OCI-LY7 (cell line): Measurements from ENCODE around the gene TSPAN17. TPM values are rescaled to one million over a fixed set of nuclear protein-coding genes. Genes with fewer than 3 reads are reported as not detected.

Experiments used
- BruUV-seq: library from RNA; stranded (reverse); fragments of 400-500 nt; replicated peaks from 2 replicates; lab custom pipeline; 2021; lab: Mats Ljungman, UMichigan
- CTCF ChIA-PET: fragments of 300-600 bp; sonication (Branson Sonifier 250); formaldehyde crosslinking; loops from one replicate; lab custom pipeline; 2022; ENCODE audit warnings: antibody characterized with exemption; ENCODE audit not compliant: unreplicated experiment; lab: Charles Lee
- POLR2A ChIA-PET: fragments of 300-600 bp; sonication (Branson Sonifier 250); formaldehyde crosslinking; loops from one replicate; lab custom pipeline; 2022; ENCODE audit warnings: antibody characterized with exemption; lab: Charles Lee
- DNase-seq: peaks from one replicate; pipeline ENCODE4 v3.0.0-alpha.2; 2015; ENCODE audit warnings: low spot score
- H2AFZ ChIP-seq: fragments of 200-600 bp; sonication (generic), shearing (Covaris generic); 2 replicates; pipeline ENCODE4 v1.6.1; 2014; ENCODE audit warnings: mild to moderate bottlenecking, antibody characterized with exemption, low read length, moderate library complexity
- H3K27ac ChIP-seq: fragments of 200-600 bp; sonication (generic); 2 replicates; pipeline ENCODE4 v1.5.1; 2014; ENCODE audit warnings: mixed run types, low read depth, mild to moderate bottlenecking, moderate library complexity, low read length, inconsistent platforms; ENCODE audit not compliant: poor library complexity, severe bottlenecking
- H3K36me3 ChIP-seq: fragments of 200-600 bp; sonication (generic); 2 replicates; pipeline ENCODE4 v1.6.1; 2014; ENCODE audit warnings: mild to moderate bottlenecking, antibody characterized with exemption, low read length, moderate library complexity, mixed read lengths; ENCODE audit not compliant: insufficient read depth
- H3K4me1 ChIP-seq: fragments of 200-600 bp; sonication (generic); 2 replicates; pipeline ENCODE4 v1.5.1; 2014; ENCODE audit warnings: mild to moderate bottlenecking, low read length; ENCODE audit not compliant: insufficient read depth, poor library complexity, severe bottlenecking
- H3K4me2 ChIP-seq: fragments of 200-600 bp; sonication (generic); 2 replicates; pipeline ENCODE4 v1.6.1; 2014; ENCODE audit warnings: mild to moderate bottlenecking, low read length
- H3K4me3 ChIP-seq: fragments of 200-600 bp; sonication (generic); 2 replicates; pipeline ENCODE4 v1.5.1; 2014; ENCODE audit warnings: mild to moderate bottlenecking, low read depth, low read length; ENCODE audit not compliant: poor library complexity, severe bottlenecking
- H3K79me2 ChIP-seq: fragments of 200-600 bp; sonication (generic); 2 replicates; pipeline ENCODE4 v1.6.1; 2016; ENCODE audit warnings: low read depth, mild to moderate bottlenecking, low read length, moderate library complexity, mixed read lengths; ENCODE audit not compliant: insufficient read depth
- H3K9me2 ChIP-seq: fragments of 200-600 bp; sonication (generic); 2 replicates; pipeline ENCODE4 v1.6.1; 2016; ENCODE audit warnings: mild to moderate bottlenecking, low read length, mixed read lengths; ENCODE audit not compliant: insufficient read depth
- H3K9me3 ChIP-seq: fragments of 200-600 bp; sonication (generic); 2 replicates; pipeline ENCODE4 v1.6.1; 2014; ENCODE audit warnings: mild to moderate bottlenecking, mixed run types, low read length, mixed read lengths
- H4K20me1 ChIP-seq: fragments of 200-600 bp; sonication (generic); 2 replicates; pipeline ENCODE4 v1.6.1; 2014; ENCODE audit warnings: mild to moderate bottlenecking, antibody characterized with exemption, low read length, moderate library complexity, mixed read lengths; ENCODE audit not compliant: insufficient read depth
- EZH2phosphoT487 ChIP-seq: fragments of 200-600 bp; sonication (generic); IDR thresholded peaks from 2 replicates; pipeline ENCODE4 v1.6.1; 2018; ENCODE audit warnings: low read depth, borderline replicate concordance, mild to moderate bottlenecking, mixed run types, antibody characterized with exemption, low read length, moderate library complexity, mixed read lengths
- intact Hi-C: fragments of 100-400 bp; cut with micrococcal nuclease; formaldehyde crosslinking; loops from one replicate; pipeline ENCODE4 v1.10.0; 2022; ENCODE audit not compliant: unreplicated experiment
- total RNA-seq, 2 experiments: library from RNA; depleted of rRNA in 1 of 2; stranded (reverse); fragments of >200 nt in 1 of 2; shearing (Covaris generic) in 1 of 2; gene quantifications; 2 replicates each; pipeline ENCODE4 v1.2.3, GENCODE V29; 2014 to 2022
- TF ChIP-seq, protein P1 (sequence below): fragments of 200-600 bp; sonication (generic); conservative IDR thresholded peaks from 2 replicates; pipeline ENCODE4 v1.5.1; 2014; ENCODE audit warnings: mild to moderate bottlenecking, antibody characterized with exemption, low read length, moderate library complexity, mixed read lengths

TSPAN17 gene
- total RNA-seq, 2 experiments from 2014 or later = 9.3 to 23.3 TPM

GRCh38 chr5:176687247-176687646 is 40.0 kb downstream of the TSPAN17 start:
- H3K9me2 ChIP-seq = no peaks in the 10 kb centered on the region
- H3K4me3 ChIP-seq = no peak overlapping the region
- intact Hi-C loops = no loop called here
- H3K4me1 ChIP-seq = no peaks in the 10 kb centered on the region
- H2AFZ ChIP-seq = no peak overlapping the region
- H3K27ac ChIP-seq = no peak overlapping the region
- BruUV-seq = no TSS peak
- H3K9me3 ChIP-seq = 0 out of 2 replicates have a peak, but pooled peaks cover 9% of the 10 kb centered on the region
- no peaks in the 10 kb centered on the region for H4K20me1 ChIP-seq
- CTCF ChIA-PET = no interaction called here
- no peaks in the 10 kb centered on the region for H3K36me3 ChIP-seq
- DNase-seq = no peak
- TF ChIP-seq EZH2phosphoT487 = no peak
- TF ChIP-seq, protein P1, sequence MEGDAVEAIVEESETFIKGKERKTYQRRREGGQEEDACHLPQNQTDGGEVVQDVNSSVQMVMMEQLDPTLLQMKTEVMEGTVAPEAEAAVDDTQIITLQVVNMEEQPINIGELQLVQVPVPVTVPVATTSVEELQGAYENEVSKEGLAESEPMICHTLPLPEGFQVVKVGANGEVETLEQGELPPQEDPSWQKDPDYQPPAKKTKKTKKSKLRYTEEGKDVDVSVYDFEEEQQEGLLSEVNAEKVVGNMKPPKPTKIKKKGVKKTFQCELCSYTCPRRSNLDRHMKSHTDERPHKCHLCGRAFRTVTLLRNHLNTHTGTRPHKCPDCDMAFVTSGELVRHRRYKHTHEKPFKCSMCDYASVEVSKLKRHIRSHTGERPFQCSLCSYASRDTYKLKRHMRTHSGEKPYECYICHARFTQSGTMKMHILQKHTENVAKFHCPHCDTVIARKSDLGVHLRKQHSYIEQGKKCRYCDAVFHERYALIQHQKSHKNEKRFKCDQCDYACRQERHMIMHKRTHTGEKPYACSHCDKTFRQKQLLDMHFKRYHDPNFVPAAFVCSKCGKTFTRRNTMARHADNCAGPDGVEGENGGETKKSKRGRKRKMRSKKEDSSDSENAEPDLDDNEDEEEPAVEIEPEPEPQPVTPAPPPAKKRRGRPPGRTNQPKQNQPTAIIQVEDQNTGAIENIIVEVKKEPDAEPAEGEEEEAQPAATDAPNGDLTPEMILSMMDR = no peak
- H3K4me2 ChIP-seq = no peak overlapping the region
- H3K79me2 ChIP-seq = no peaks in the 10 kb centered on the region
- POLR2A ChIA-PET = no interaction called here

DNA sequence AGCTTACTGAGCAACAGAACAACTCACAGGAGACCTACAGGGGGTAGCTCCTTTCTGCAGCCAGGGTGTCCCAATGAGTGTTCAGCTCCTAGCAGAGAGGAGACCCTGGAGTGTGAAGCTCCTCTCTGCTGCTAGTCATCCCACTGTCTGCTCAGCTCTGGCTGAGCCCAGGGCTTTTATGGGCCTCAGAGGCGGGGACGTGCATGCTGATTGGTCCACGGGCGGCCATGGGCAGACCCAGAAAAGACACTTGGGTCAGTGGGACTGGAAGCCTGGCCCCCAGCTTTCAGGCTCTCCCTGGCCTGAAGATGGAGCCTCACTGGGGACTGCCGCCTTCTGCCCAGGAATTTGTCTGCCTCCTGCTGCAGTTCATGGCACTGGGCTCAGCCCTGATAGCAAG is 40.6 kb downstream of the TSPAN17 start:
- Histone ChIP-seq H3K9me3 (0 out of 2 replicates have a peak, but pooled peaks cover 9% of the 10 kb centered on the region), H3K4me1 (no peaks in the 10 kb centered on the region), H3K9me2 (no peaks in the 10 kb centered on the region), H4K20me1 (no peaks in the 10 kb centered on the region), H3K4me2 (no peak overlapping the region), H3K79me2 (no peaks in the 10 kb centered on the region), H2AFZ (no peak overlapping the region), H3K27ac (no peak overlapping the region), H3K4me3 (no peak overlapping the region), H3K36me3 (no peaks in the 10 kb centered on the region)
- TF ChIP-seq EZH2phosphoT487 = no peak
- TF ChIP-seq, protein P1 = no peak
- BruUV-seq = no TSS peak
- no peak for DNase-seq
- CTCF ChIA-PET = no interaction called here
- POLR2A ChIA-PET = no interaction called here
- intact Hi-C loops = no loop called here

GRCh38 chr5:176690911-176691310 is 43.6 kb downstream of the TSPAN17 start:
- Histone ChIP-seq H3K79me2 (no peaks in the 10 kb centered on the region), H3K36me3 (no peaks in the 10 kb centered on the region), H3K9me3 (0 out of 2 replicates have a peak, but pooled peaks cover under 1% of the 10 kb centered on the region), H2AFZ (no peak overlapping the region), H3K9me2 (no peaks in the 10 kb centered on the region), H3K4me2 (no peak overlapping the region), H3K4me3 (no peak overlapping the region), H3K4me1 (no peaks in the 10 kb centered on the region), H3K27ac (no peak overlapping the region), H4K20me1 (no peaks in the 10 kb centered on the region)
- DNase-seq = no peak
- ChIA-PET CTCF (no interaction called here), POLR2A (interaction anchor here (1.0 to 1.3 kb wide), 2 partner anchors 23 to 31 kb away, joined by 3 read pairs; no protein-coding TSS in a partner anchor)
- intact Hi-C loops = no loop called here
- no TSS peak for BruUV-seq
- TF ChIP-seq, protein P1 = no peak
- no peak for TF ChIP-seq EZH2phosphoT487
